ENCODE results near the gene SMIM24.
"Not testable (repeated sequence)": the region's sequence is repeated elsewhere in the genome, so short reads cannot be mapped to it uniquely, and the experiment has no call there.

The SMIM24 gene

DNA sequence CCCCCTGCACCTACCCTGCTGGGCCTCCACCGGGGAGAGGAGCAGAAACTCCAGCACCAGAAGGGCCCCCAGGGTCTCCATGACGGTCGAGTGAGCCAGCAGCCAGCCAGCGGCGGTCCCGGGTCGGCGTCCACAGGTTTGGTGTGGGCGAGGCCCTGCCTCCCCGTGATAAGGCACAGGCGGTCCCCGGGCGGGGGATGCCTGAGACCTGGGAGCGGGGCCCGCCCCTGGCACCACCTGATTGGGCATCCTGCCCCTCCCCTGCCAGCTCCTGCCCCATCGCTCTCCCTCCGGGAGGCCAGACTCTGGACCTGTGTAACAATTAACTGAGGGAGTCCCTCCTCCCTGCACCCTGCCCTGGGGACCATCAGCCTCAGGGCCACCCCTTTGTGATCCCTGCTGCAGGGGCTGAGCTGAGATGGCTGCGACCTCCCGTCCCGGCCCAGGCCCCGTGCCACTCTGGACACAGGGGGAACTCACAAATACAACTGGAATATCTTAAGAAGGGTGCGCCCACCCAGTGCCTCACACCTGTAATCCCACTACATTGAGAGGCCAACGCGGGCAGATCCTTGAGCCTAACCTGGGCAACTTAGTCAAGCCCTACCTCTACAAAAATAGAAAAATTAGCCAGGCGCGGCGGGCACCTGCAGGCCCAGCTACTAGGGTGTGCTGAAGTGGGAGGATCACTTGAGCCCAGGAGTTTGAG, at the start of gene SMIM24:
SMIM24 (minus strand) TSS at position 143 of the 709 bp plus-strand sequence; CDS start at position 81, 62 bp downstream.
- DNase-seq (ENCODE audit: low read depth) = no peak
- TF ChIP-seq CTCF (IDR thresholded peaks at IDR 0.05; ENCODE audit: insufficient read depth, low read depth, low read length, missing control alignments) = no peak
- H3K4me3 ChIP-seq (ENCODE audit: low read length) = no peak within 1 kb of the TSS

- H3K4me3 ChIP-seq (ENCODE audit: low read length); DNase-seq (ENCODE audit: low read depth): not testable (repeated sequence)
Observed at GRCh38 chr19:3529299-3529698, 49.0 kb upstream of the SMIM24 start.

GRCh38 chr19:3528539-3529211, 48.4 kb upstream of the SMIM24 start:
- no peak for TF ChIP-seq CTCF (IDR thresholded peaks at IDR 0.05; ENCODE audit: insufficient read depth, low read depth, low read length, missing control alignments)
- H3K4me3 ChIP-seq (ENCODE audit: low read length) = no peak overlapping the region
- DNase-seq (ENCODE audit: low read depth) = no peak

- TF ChIP-seq CTCF (IDR thresholded peaks at IDR 0.05; ENCODE audit: insufficient read depth, low read depth, low read length, missing control alignments) = no peak
- DNase-seq (ENCODE audit: low read depth) = no peak
- H3K4me3 ChIP-seq (ENCODE audit: low read length) = no peak overlapping the region
Observed at GRCh38 chr19:3528080-3528479, 47.8 kb upstream of the SMIM24 start.

DNA sequence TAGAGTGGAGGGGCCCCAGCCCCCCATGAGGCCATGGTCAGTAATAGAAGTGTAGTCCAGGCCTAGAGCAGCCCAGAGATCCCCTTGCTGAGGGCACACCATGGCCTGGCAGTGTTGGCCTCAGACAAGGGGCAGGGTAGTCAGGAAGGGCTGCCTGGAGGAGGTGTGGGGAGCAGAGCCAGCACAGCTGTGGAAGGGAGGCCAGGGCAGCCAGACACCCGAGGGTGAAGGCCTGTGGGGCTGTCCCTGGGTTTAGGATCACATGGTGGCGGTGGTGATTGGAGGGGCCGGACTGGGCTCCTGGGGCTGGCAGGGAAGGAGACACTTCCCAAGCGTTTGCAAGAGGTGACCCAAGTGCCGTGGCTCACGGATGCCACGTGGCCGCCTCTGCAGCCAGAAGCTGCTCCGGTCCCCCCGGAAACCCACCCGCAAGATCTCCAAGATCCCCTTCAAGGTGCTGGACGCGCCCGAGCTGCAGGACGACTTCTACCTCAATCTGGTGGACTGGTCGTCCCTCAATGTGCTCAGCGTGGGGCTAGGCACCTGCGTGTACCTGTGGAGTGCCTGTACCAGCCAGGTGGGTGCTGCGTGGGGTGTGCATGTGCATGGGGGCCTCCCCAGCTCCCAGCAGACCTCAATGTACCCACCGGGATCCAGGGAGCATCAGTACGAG, 47.0 kb upstream of the SMIM24 start:
- no peak overlapping the region for H3K4me3 ChIP-seq (ENCODE audit: low read length)
- no peak for TF ChIP-seq CTCF (IDR thresholded peaks at IDR 0.05; ENCODE audit: insufficient read depth, low read depth, low read length, missing control alignments)
- DNase-seq (ENCODE audit: low read depth) = no peak

DNA sequence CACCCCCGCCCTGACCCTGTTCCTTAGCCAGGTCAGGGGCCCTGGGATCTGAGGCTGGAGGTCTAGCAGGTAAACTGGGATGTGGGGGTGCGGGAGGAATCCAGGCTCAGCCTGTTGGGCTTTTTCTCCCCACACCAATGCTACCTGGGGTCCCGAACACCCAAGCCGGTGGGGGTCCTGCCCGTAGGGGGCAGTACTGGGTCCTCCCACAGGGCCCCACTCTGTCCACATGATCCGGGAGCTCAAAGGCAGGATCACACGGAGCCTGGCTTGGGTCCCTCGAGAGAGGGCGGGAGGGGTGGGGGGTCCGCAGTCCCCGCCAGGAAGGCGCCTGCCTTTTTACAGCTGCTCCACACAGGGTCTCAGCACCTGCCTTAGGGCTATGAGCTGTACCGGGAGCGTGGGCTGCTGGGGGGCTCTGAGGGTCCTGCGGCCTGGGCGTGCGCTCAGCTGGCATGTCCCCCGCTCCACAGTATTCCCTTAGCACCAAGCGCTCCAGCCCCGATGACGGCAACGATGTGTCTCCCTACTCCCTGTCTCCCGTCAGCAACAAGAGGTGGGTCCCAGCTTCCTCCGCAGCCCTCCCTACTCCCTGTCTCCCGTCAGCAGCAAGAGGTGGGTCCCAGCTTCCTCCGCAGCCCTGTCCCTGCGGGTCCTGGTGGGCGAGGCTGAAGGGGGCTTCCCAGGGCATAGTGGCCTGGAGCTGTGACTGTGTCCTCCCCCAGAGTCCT, 46.3 kb upstream of the SMIM24 start:
- no peak for DNase-seq (ENCODE audit: low read depth)
- no peak overlapping the region for H3K4me3 ChIP-seq (ENCODE audit: low read length)
- TF ChIP-seq CTCF (IDR thresholded peaks at IDR 0.05; ENCODE audit: insufficient read depth, low read depth, low read length, missing control alignments) = no peak

GRCh38 chr19:3524904-3525451, 44.7 kb upstream of the SMIM24 start:
- DNase-seq (ENCODE audit: low read depth) = no peak
- no peak for TF ChIP-seq CTCF (IDR thresholded peaks at IDR 0.05; ENCODE audit: insufficient read depth, low read depth, low read length, missing control alignments)
- H3K4me3 ChIP-seq (ENCODE audit: low read length) = no peak overlapping the region

Data from epithelial cell of esophagus (primary cell).